Renal pelvis (tissue), 4 donors: ENCODE measurements around the gene RELN. TPM values are rescaled to one million over a fixed set of nuclear protein-coding genes. Genes with fewer than 3 reads are reported as not detected.
A peak's percentile ranks its signal among the peaks of the same experiment; 100 is the strongest.

Source experiments
- DNase-seq: peaks from one replicate; pipeline ENCODE4 v3.0.0-alpha.2; 2013
- polyA plus RNA-seq, 3 donors: library from polyadenylated mRNA; unstranded; fragments of 120-200 nt; gene quantifications; one replicate each; pipeline ENCODE4 v1.2.1, GENCODE V29; 2013; ENCODE audit not compliant: insufficient read length in 3 of 3

Gene RELN
- polyA plus RNA-seq, 3 donors, result 7.1 to 14.8 (median 13.8) TPM

DNA sequence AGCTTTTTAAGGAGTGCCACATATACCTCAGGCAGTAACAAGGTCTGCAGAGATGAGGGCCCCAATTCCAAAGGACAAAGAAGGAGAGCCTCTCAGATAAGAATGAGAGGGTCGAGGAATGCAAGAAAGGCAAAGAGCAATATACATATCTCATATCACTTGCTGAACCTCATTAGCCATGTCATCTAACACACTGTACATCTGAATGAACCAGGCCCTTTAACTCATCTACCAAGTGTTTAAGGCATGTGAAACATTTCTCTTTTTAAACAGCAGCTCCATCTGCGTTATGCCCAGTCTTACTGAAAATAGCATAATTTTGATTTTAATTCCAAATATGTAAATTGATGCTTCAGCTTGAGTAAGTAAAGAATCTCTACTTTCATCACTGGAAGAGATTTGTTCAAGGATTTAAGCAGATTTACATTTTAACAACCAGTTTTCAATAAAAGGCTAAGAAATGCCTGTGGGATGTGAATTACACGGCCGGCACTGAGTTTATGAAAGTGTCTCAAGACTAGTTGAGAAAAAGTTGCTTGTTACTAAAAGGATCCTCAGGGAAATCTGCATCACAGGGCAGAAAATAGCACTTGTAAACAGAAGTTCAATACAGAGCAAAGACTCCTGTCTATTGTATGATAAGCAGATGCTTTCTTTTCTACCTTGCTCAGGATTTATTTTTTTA lies 419.7 kb downstream of the RELN start:
- no peak for DNase-seq

- no peak for DNase-seq
These were observed 425.0 kb downstream of the RELN start for GRCh38 chr7:103564416-103564815.

- DNase-seq, result no peak
These were observed 429.3 kb downstream of the RELN start for GRCh38 chr7:103560136-103560535.

DNA sequence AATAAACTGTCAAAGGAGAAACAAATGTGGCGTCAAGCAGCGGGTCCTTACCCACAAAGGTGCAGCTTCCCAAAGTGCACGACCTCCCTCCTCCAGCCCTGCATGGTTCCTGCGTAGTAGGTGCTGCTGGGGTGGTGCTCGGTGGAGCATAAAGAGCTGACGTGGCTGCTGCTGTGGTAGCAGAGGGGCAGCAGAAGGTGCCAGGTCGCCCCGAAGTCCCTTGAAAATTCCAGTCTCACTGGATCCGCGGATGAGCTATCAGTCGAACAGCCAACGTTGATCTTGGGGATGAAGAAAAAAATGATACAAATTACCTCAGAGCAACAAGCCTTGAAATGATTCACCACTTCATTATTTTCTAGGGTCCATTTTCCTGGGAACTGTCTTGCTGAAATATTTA lies 438.4 kb downstream of the RELN start:
- no peak for DNase-seq

GRCh38 chr7:103549786-103550185 lies 439.7 kb downstream of the RELN start:
- no peak for DNase-seq

DNA sequence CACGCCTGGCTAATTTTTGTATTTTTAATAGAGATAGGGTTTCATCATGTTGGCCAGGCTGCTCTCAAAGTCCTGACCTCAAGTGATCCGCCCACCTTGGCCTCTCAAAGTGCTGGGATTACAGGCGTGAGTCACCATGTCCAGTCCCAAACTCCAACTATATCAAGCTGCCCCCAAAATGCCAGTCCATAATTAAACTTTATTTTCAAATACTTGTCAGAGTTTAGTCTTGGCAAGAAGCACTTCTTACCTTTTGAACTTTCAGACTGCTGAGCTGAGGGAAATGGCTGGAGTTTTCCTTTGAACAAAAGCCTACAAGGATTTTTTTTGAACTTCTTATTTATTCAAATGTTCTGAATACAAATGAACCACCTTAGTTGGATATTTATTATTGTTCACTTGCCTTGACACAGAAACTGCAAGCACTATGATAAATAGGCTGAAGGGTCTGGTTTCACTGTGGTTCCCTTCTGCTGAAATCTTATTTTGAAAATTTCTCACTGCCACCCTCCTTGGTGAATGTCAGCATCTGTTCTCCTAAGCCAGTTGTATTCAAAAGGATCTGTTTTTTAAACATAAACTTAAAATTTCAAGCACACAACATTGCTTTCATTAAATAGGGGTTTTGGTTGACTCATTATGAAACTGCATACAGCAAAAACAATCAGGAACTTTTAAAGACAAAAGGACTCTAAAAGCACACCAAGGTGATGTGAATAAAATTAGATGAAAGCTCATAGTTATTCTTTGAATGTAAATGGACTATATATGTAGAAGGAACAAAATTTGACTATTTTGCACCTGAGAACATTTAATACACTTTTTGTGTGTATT lies 441.8 kb downstream of the RELN start:
- no peak for DNase-seq

DNA sequence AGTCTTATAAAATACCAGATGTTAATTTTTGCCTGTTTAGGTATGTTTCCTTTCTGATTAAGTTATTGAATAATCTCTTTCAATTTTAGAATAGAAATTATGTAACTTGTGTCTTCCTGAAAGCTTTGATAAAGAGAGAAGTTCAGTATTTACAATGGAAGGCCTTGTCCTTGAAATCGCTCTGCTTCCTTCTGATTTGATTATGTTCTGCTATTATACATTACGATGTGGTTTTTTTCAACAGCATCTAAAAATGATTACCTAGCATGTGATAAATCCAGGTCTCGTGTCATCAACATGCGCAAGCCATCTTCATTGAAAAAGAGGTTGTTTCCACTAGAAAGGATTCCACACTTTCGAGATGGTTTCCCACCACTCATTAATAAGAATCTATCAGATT lies 447.0 kb downstream of the RELN start:
- DNase-seq, result no peak

GRCh38 chr7:103541947-103542346 lies 447.5 kb downstream of the RELN start:
- no peak for DNase-seq

DNA sequence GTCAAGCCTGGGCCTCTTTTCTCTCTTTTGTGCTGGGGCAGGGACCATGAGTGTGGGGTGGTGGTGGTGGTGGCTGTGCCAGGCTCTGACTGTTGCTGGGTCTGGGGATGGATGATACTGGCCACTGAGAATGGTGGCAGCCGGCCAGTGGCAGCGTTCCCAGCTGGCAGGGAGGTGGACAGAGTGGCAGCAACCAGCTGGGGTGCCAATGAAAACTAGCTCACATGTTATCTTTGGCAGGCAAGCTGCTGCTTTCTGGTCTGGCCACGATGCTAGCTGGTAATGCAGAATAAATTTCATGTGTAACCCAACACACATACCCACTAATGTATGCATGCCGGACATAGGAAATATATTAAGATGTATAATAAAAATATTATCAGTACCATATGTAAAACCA lies 448.4 kb downstream of the RELN start:
- no peak for DNase-seq

DNA sequence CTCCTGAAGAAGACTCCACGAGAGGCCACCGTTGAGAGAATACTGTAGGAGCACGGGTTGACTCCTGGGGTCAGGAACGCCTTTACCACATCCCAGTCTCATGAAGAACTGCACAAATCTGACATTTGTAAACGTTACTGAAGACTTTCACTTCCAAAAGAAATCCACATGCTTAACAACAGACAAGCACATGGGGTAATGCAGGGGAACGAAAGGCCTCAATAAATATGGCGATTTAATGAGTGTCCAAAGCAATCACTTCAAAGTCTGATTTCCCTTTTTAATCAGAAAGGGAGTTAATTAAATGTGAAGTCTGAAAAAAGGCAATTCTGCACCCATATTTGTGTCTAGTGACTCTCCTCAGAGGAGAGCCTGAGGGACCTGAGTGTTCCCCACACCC lies 449.1 kb downstream of the RELN start:
- no peak for DNase-seq

DNA sequence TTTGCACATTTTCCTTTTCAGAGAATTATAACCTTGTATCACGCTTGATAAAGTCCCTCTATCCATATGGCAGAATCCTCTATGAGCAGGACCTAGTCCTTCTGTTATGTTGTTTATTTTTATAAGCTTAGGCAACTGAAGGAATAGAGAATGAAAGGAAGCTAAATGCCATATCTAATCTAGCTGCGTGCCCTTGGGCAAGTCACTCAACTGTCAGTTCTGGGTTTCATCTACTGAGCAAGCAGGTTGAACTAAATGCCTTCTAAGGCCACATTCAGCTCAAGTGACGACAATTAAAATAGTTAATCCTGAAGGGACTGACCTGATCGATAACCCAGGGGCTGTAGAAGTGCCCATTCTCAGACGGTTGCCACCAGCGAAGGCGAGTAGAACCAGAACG lies 449.6 kb downstream of the RELN start:
- no peak for DNase-seq

DNA sequence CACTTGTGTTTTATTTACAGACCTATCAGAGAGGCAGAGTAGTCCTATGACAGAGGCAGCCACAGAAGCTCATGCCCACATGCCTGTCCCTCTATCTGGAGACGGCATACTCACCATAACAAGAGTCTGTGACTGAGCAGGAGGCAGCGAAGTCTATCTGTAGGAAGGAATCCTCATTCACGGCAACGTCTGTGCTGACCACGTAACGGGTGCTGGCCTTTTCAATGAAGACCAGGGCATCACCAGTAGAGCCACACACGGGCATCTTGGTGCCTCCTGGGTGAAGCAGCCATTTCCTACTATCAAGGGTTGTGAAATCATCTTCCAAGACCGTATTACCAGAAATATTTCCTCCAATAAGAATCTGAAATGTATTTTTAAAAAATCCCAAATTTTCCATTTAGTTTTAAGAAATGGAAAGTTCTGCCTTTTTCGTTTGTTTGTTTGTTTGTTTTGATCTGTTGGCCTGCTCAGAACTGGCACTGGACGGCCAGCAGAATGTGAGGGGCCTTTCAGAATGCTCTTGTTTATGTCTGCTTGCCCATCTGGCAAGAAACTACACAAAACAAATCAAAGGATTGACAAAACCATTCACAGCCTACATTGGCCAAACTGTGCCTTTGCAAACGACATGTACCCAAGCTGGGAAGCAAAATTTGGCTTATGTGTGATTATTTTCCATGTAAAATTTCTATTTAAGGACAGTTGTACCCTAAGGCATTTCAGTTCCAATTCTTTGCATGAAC lies 450.3 kb downstream of the RELN start:
- no peak for DNase-seq

GRCh38 chr7:103533761-103534160 lies 455.7 kb downstream of the RELN start:
- no peak for DNase-seq

GRCh38 chr7:103532955-103533354 lies 456.5 kb downstream of the RELN start:
- no peak for DNase-seq

GRCh38 chr7:103528152-103528551 lies 461.3 kb downstream of the RELN start:
- no peak for DNase-seq

DNA sequence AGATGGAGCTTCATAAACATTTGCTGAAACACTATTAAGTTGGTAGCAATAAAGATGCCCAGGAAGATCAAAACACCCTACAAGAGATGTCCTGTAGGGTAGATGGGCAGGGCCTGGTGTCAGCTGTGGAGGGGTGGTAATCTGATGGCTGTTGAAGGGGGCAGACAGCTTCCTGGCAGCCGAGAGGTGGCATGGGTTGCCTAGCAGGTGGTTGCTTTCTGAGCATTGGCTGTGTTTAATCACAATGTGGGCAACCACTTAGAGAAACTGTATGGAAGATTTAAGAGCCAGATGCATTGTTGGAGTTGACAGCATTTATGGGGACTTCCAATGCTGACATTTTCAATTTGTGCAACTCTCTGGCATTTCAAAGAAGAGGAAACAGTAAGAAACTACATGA lies 463.5 kb downstream of the RELN start:
- DNase-seq, result no peak

DNA sequence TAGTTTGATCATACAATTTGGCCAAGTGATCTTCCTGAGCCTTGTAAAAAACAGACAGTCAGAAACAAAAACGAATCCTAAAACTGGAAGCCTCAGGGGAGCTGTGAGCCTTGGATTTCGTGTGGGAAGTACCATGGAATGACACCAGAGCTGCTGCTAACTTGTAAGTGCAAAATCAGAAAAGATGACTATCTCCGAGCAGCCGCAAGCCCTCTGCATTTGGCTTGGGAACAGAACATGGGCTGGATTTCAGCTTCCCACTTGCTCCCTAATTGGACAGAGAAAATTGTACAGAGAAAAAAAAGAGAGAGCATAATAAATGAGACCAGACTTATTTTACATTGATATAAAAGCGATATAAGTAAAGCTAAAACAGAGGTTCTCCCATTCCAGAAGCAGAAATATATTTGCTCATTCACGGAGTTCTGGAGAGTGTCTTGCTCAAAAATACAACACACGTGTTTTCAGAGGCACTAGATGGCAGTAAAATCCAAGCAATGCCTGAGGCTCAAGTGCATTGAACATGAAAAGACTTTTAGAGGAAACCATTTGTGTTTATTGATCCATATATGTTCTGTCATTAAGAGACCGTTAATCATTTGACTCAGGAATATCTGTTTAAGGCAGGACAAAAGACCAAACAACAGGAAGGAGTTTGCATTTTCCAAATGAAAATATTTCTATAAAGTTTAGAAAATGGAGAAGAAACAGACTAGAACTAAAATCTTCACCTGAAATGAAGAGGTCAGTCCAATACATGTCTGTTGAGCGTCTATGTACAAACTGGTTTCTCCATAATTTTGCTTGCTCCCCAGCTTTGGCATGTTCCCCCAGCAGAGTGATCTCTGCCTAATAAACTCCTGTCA lies 465.2 kb downstream of the RELN start:
- peak; percentile 9 for DNase-seq

DNA sequence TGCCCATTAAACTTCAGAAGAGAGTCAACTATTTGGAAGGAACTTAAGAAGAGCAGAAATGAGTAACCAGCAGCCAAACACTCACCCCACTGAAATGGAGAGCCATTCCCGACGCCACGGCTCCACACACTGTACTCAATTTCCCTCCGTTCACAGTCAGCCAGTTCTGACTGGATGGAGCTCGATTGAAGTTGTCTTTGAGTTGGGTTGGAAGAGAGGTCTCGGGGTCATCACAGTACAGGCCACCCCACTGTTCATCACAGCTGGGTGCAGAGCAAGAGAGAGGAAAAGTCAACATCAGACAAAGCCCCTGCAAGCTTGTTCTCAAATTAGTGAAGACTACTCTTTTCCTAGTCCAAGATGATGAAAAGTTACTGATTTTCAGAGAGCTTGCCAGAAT lies 467.5 kb downstream of the RELN start:
- DNase-seq, result no peak

GRCh38 chr7:103504505-103505135 lies 484.8 kb downstream of the RELN start:
- no peak for DNase-seq

GRCh38 chr7:103501206-103501605 lies 488.3 kb downstream of the RELN start:
- no peak for DNase-seq

DNA sequence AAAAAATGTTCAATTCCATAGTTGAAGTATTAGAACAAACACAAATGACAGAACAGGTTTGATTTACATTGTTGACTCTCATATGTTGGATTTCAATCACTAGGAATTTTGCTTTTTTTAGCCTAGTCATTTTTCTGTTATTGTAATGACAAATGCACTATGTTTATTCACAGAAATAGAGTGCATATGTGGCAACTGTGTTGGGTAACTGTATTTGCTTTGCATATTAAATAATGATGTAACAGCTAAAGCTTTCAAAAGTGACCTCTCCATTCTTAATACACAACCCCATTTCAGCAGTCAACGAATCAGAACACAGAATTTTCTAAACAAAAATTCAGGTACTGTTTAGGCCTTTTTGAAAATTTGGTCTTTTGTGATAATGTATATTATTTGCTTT lies 489.5 kb downstream of the RELN start:
- no peak for DNase-seq
